ENCODE data around the gene SLC17A7. TPM values are rescaled to one million over a fixed set of nuclear protein-coding genes. Genes with fewer than 3 reads are reported as not detected.
A peak's percentile ranks its signal among the peaks of the same experiment; 100 is the strongest.

SLC17A7 gene
- total and polyA plus RNA-seq, 9 of the 15 experiments (the other 6 are each of a cell fraction or from before 2014, with no cell fraction given), result 1.1 to 15.7 (median 2.4) TPM

- TF ChIP-seq ZBTB5 (IDR thresholded peaks at IDR 0.05), result no peak
- TF ChIP-seq GTF2A2 (tag; IDR thresholded peaks at IDR 0.05), result no peak
- TF ChIP-seq SMARCE1 (IDR thresholded peaks at IDR 0.05), result no peak
- TF ChIP-seq LEF1 (IDR thresholded peaks at IDR 0.05), result no peak
- no peak for TF ChIP-seq ZNF197 (CRISPR knock-in tag; IDR thresholded peaks at IDR 0.05; ENCODE audit: low read depth)
- TF ChIP-seq TFAP4 (CRISPR knock-in tag; IDR thresholded peaks at IDR 0.05; ENCODE audit: borderline replicate concordance), result no peak; the same call in 1 of the 2 replicates
- TF ChIP-seq IRF1 (CRISPR knock-in tag; IDR thresholded peaks at IDR 0.05; ENCODE audit: borderline replicate concordance), result no peak
- no peak for TF ChIP-seq ZNF778 (CRISPR knock-in tag; IDR thresholded peaks at IDR 0.05)
- TF ChIP-seq ZNF184 (CRISPR knock-in tag; IDR thresholded peaks at IDR 0.05), result no peak
- TF ChIP-seq SRSF7 (optimal IDR thresholded peaks at IDR 0.05; ENCODE audit: low read depth, low read length), result no peak
- no peak for TF ChIP-seq ZNF217 (CRISPR knock-in tag; IDR thresholded peaks at IDR 0.05)
- no peak for TF ChIP-seq ATF7 (IDR thresholded peaks at IDR 0.05)
- no peak for TF ChIP-seq LARP7 (IDR thresholded peaks at IDR 0.05)
- TF ChIP-seq KDM1A (IDR thresholded peaks at IDR 0.05), result peak; percentile 16 to 17; a peak in 2 of 4 replicates
- TF ChIP-seq E2F6 (IDR thresholded peaks at IDR 0.05; ENCODE audit: borderline replicate concordance in 1 of 2, extremely low read depth in 1 of 2, insufficient read depth in 1 of 2, insufficient read length in 1 of 2, low read depth in 1 of 2, low read length in 1 of 2, poor library complexity in 1 of 2, severe bottlenecking in 1 of 2), result peak in 1 of 2 experiments; percentile 51
- TF ChIP-seq ASH1L (IDR thresholded peaks at IDR 0.05; ENCODE audit: borderline replicate concordance, low read depth, partially characterized antibody), result no peak
- TF ChIP-seq HIVEP1 (CRISPR knock-in tag; IDR thresholded peaks at IDR 0.05), result no peak
- TF ChIP-seq NKRF (IDR thresholded peaks at IDR 0.05; ENCODE audit: borderline replicate concordance), result no peak
- no peak for TF ChIP-seq SRSF9 (IDR thresholded peaks at IDR 0.05; ENCODE audit: borderline replicate concordance, low read depth, low read length)
- TF ChIP-seq PHTF2 (CRISPR knock-in tag; IDR thresholded peaks at IDR 0.05), result no peak
- no peak for TF ChIP-seq PML (IDR thresholded peaks at IDR 0.05; ENCODE audit: low read length)
- no peak for TF ChIP-seq ZKSCAN1 (IDR thresholded peaks at IDR 0.05; ENCODE audit: low read depth, low read length)
- no peak for TF ChIP-seq ERF (CRISPR knock-in tag; IDR thresholded peaks at IDR 0.05)
- no peak for TF ChIP-seq ESRRA (IDR thresholded peaks at IDR 0.05; ENCODE audit: borderline replicate concordance, low read depth)
Observed at GRCh38 chr19:49486710-49487276, 45.5 kb upstream of the SLC17A7 start (continued).
